ENCODE measurements around the gene NTN5.

The NTN5 gene

GRCh38 chr19:48615231-48616040 is 57.4 kb downstream of the NTN5 start:
- peak; percentile 30 for DNase-seq (ENCODE audit: low read depth, low spot score)

- peak; percentile 78 for DNase-seq (ENCODE audit: low read depth, low spot score)
Observed at GRCh38 chr19:48614436-48615230, 58.2 kb downstream of the NTN5 start, which contains the start of gene FAM83E. Gene FAM83E (minus strand): TSS chr19:48615076. CDS start chr19:48613372, 1,704 bp downstream.

- no peak for DNase-seq (ENCODE audit: low read depth, low spot score)
Observed at GRCh38 chr19:48613852-48614435, 58.9 kb downstream of the NTN5 start.

GRCh38 chr19:48613024-48613851 is 59.6 kb downstream of the NTN5 start:
- DNase-seq (ENCODE audit: low read depth, low spot score), result no peak

GRCh38 chr19:48611872-48612271 is 60.9 kb downstream of the NTN5 start:
- DNase-seq (ENCODE audit: low read depth, low spot score), result no peak

All from ELF-1 (cell line).